H1 (cell line): ENCODE results near the gene LRRK1. TPM values are rescaled to one million over a fixed set of nuclear protein-coding genes. Genes with fewer than 3 reads are reported as not detected.

Source experiments
- CTCF ChIA-PET: fragments of 300-600 bp; sonication (Branson Sonifier 250); formaldehyde crosslinking; loops from one replicate; lab custom pipeline; 2021; ENCODE audit not compliant: partially characterized antibody; lab: Charles Lee
- POLR2A ChIA-PET: fragments of 300-600 bp; sonication (Branson Sonifier 250); formaldehyde crosslinking; loops from one replicate; lab custom pipeline; 2021; ENCODE audit warnings: inconsistent platforms; ENCODE audit not compliant: partially characterized antibody; lab: Charles Lee
- DNase-seq, 2 experiments: peaks; one replicate each; pipeline versions ENCODE4 v3.0.0 to v3.0.0-alpha.2; 2010 to 2022; ENCODE audit warnings: low spot score in 2 of 2, low read depth in 1 of 2, mixed read lengths in 1 of 2
- FAIRE-seq: peaks from 2 replicates; lab custom pipeline; 2011; peaks lifted over from hg19 to GRCh38; lab: Jason Lieb, UNC
- H2AFZ ChIP-seq: 2 replicates; pipeline ENCODE4 v1.8.1; 2012; ENCODE audit warnings: low read length, inconsistent platforms
- H2AK5ac ChIP-seq: 2 replicates; pipeline ENCODE4 v1.6.1; 2013; ENCODE audit warnings: low read depth, low read length
- H2BK120ac ChIP-seq: replicated peaks from 2 replicates; pipeline ENCODE3; 2013; ENCODE audit warnings: low read depth, low read length, inconsistent platforms
- H2BK12ac ChIP-seq: 2 replicates; pipeline ENCODE4 v1.6.1; 2013; ENCODE audit warnings: low read depth, low read length
- H2BK15ac ChIP-seq: 2 replicates; pipeline ENCODE4 v1.6.1; 2013; ENCODE audit warnings: low read length
- H2BK20ac ChIP-seq: 2 replicates; pipeline ENCODE4 v1.6.1; 2013; ENCODE audit warnings: low read length
- H2BK5ac ChIP-seq: 2 replicates; pipeline ENCODE4 v1.6.1; 2013; ENCODE audit warnings: low read depth, low read length
- H3K14ac ChIP-seq: 2 replicates; pipeline ENCODE4 v1.6.1; 2013; ENCODE audit warnings: inconsistent platforms; ENCODE audit not compliant: insufficient read length
- H3K18ac ChIP-seq: 2 replicates; pipeline ENCODE4 v1.6.1; 2013; ENCODE audit warnings: low read length; ENCODE audit errors: extremely low read depth
- H3K23ac ChIP-seq: 2 replicates; pipeline ENCODE4 v1.6.1; 2013; ENCODE audit warnings: inconsistent platforms; ENCODE audit not compliant: insufficient read length
- H3K23me2 ChIP-seq: 2 replicates; pipeline ENCODE4 v1.6.1; 2013; ENCODE audit warnings: low read depth, low read length
- H3K27ac ChIP-seq: 2 replicates; pipeline ENCODE4 v1.6.1; 2011; ENCODE audit warnings: low read depth, low read length, inconsistent platforms
- H3K27me3 ChIP-seq, 4 experiments: replicated peaks in 1 of 4; 1 replicate in 1 of 4; 2 replicates in 3 of 4; pipeline versions ENCODE4 v1.6.1 to v1.8.1; 2011 to 2013; ENCODE audit warnings: low read length in 3 of 4, mild to moderate bottlenecking in 3 of 4, inconsistent platforms in 2 of 4, mixed read lengths in 2 of 4, moderate library complexity in 1 of 4; ENCODE audit not compliant: control insufficient read depth in 3 of 4, insufficient read depth in 3 of 4; ENCODE audit errors: extremely low read depth in 1 of 4
- H3K36me3 ChIP-seq, 4 experiments: 2 replicates each; pipeline versions ENCODE4 v1.6.1 to v1.8.1; 2011 to 2013; ENCODE audit warnings: mild to moderate bottlenecking in 4 of 4, low read length in 3 of 4, moderate library complexity in 2 of 4, control low read depth in 1 of 4, inconsistent platforms in 1 of 4; ENCODE audit not compliant: insufficient read depth in 4 of 4, control insufficient read depth in 2 of 4
- H3K4ac ChIP-seq: replicated peaks from 2 replicates; pipeline ENCODE3; 2013; ENCODE audit warnings: low read length, low read depth, mixed read lengths, inconsistent platforms; ENCODE audit not compliant: insufficient read length
- H3K4me1 ChIP-seq, 4 experiments: replicated peaks in 1 of 4; 1 replicate in 1 of 4; 2 replicates in 3 of 4; pipeline versions ENCODE4 v1.6.1 to v1.8.1; 2011 to 2013; ENCODE audit warnings: low read length in 3 of 4, inconsistent platforms in 2 of 4, mixed read lengths in 1 of 4; ENCODE audit not compliant: insufficient read depth in 4 of 4, control insufficient read depth in 3 of 4
- H3K4me2 ChIP-seq, 2 experiments: 2 replicates each; pipeline versions ENCODE4 v1.6.1 to v1.8.1; 2011 to 2013; ENCODE audit warnings: low read depth in 2 of 2, low read length in 2 of 2, control low read depth in 1 of 2, inconsistent platforms in 1 of 2, mild to moderate bottlenecking in 1 of 2; ENCODE audit not compliant: insufficient read depth in 1 of 2
- H3K4me3 ChIP-seq, 4 experiments: fragments of 200-600, 300-600 bp in 1 of 4; sonication (generic), shearing (Covaris generic), sonication (Bioruptor Twin) in 1 of 4; 2 replicates each; pipeline versions ENCODE4 v1.5.1 to v1.8.1; 2011 to 2016; ENCODE audit warnings: low read length in 4 of 4, low read depth in 3 of 4, control low read depth in 2 of 4, inconsistent platforms in 2 of 4, mild to moderate bottlenecking in 2 of 4, mixed read lengths in 1 of 4, moderate library complexity in 1 of 4; ENCODE audit not compliant: insufficient read depth in 2 of 4; ENCODE audit errors: extremely low read depth in 1 of 4
- H3K56ac ChIP-seq: replicated peaks from 2 replicates; pipeline ENCODE3; 2013; ENCODE audit warnings: low read depth, mild to moderate bottlenecking, mixed read lengths, low read length, inconsistent platforms; ENCODE audit not compliant: insufficient read length
- H3K79me1 ChIP-seq: 2 replicates; pipeline ENCODE4 v1.6.1; 2013; ENCODE audit warnings: low read depth, low read length, control low read depth
- H3K79me2 ChIP-seq, 2 experiments: 2 replicates each; pipeline versions ENCODE4 v1.6.1 to v1.8.1; 2012 to 2013; ENCODE audit warnings: low read length in 2 of 2, mild to moderate bottlenecking in 2 of 2, inconsistent platforms in 1 of 2; ENCODE audit not compliant: insufficient read depth in 2 of 2, control insufficient read depth in 1 of 2
- H3K9ac ChIP-seq, 4 experiments: replicated peaks in 1 of 4; 1 replicate in 1 of 4; 2 replicates in 3 of 4; pipeline versions ENCODE4 v1.6.1 to v1.8.1; 2011 to 2013; ENCODE audit warnings: low read depth in 3 of 4, low read length in 3 of 4, control low read depth in 2 of 4, mild to moderate bottlenecking in 2 of 4, moderate library complexity in 2 of 4, inconsistent platforms in 1 of 4; ENCODE audit errors: extremely low read depth in 1 of 4
- H3K9me3 ChIP-seq, 2 experiments: 2 replicates each; pipeline versions ENCODE4 v1.6.1 to v1.8.1; 2012 to 2013; ENCODE audit warnings: mild to moderate bottlenecking in 2 of 2, moderate library complexity in 2 of 2, control low read depth in 1 of 2, inconsistent platforms in 1 of 2, low read depth in 1 of 2, low read length in 1 of 2, mixed read lengths in 1 of 2; ENCODE audit not compliant: insufficient read depth in 2 of 2
- H4K20me1 ChIP-seq, 2 experiments: replicated peaks in 1 of 2; 2 replicates each; pipeline versions ENCODE3 to v1.8.1; 2011 to 2013; ENCODE audit warnings: inconsistent platforms in 2 of 2, low read length in 2 of 2, mild to moderate bottlenecking in 1 of 2; ENCODE audit not compliant: insufficient read depth in 2 of 2, control insufficient read depth in 1 of 2
- H4K5ac ChIP-seq: 2 replicates; pipeline ENCODE4 v1.6.1; 2013; ENCODE audit warnings: low read length, low read depth, mixed read lengths, inconsistent platforms; ENCODE audit not compliant: insufficient read length
- H4K8ac ChIP-seq: 2 replicates; pipeline ENCODE4 v1.8.0; 2013; ENCODE audit warnings: mild to moderate bottlenecking, moderate library complexity, low read length, inconsistent platforms; ENCODE audit not compliant: insufficient read depth; ENCODE audit errors: extremely low read depth
- H4K91ac ChIP-seq: replicated peaks from 2 replicates; pipeline ENCODE3; 2013; ENCODE audit warnings: low read length, mixed read lengths, inconsistent platforms; ENCODE audit not compliant: insufficient read length
- PHF8 ChIP-seq: fragments of 200-600 bp; sonication (generic); conservative IDR thresholded peaks from 2 replicates; pipeline ENCODE4 v1.7.1; 2012; ENCODE audit warnings: low read depth, mild to moderate bottlenecking, inconsistent platforms, low read length, moderate library complexity
- WGBS, 2 experiments: shearing (Covaris generic) in 1 of 2; methylation state at CpG; one replicate each; pipeline versions ENCODE4 v1.1.6 to v1.1.7; 2013 to 2015; ENCODE audit warnings: low lambda C conversion rate in 2 of 2, mixed read lengths in 2 of 2, inconsistent platforms in 1 of 2, low coverage in 1 of 2, missing lambda C conversion rate in 1 of 2; ENCODE audit not compliant: insufficient replicate concordance in 2 of 2, insufficient coverage in 1 of 2, insufficient read length in 1 of 2; ENCODE audit errors: extremely low coverage in 1 of 2, missing lambda C conversion rate in 1 of 2; 5-methylcytosine and 5-hydroxymethylcytosine counted together
- polyA plus RNA-seq, 7 experiments: library from polyadenylated mRNA; depleted of rRNA in 3 of 7; stranded (reverse) in 5 of 7; unstranded in 2 of 7; fragments of >200 nt in 5 of 7; fragments of 200-250 nt in 2 of 7; gene quantifications; 1 replicate in 5 of 7; 2 replicates in 1 of 7; 4 replicates in 1 of 7; pipeline versions ENCODE4 v1.2.1 to v1.2.3, GENCODE V29; 2011 to 2013; ENCODE audit warnings: missing spikeins in 2 of 7, mixed read lengths in 2 of 7
- total RNA-seq: library from RNA; stranded (reverse); fragmentation: NEBNext Ultra II Directional; extraction: Animal tissue kit (Norgen Biotek cat#: 25700); gene quantifications from 2 replicates; pipeline ENCODE4 v1.2.1, GENCODE V29; 2021
- TF ChIP-seq, protein P1 (sequence below), 3 experiments: IDR thresholded peaks; 1 replicate in 2 of 3; 2 replicates in 1 of 3; pipeline versions ENCODE4 v1.5.1 to v1.6.1; 2011; ENCODE audit warnings: low read length in 3 of 3, mild to moderate bottlenecking in 3 of 3, inconsistent platforms in 2 of 3, low read depth in 1 of 3, moderate library complexity in 1 of 3; ENCODE audit not compliant: insufficient read depth in 1 of 3; ENCODE audit errors: control extremely low read depth in 1 of 3

LRRK1 gene
- total and polyA plus RNA-seq, 2 of the 8 experiments (the other 6 are each of a cell fraction or from before 2014, with no cell fraction given), result 1.2 to 3.6 TPM

DNA sequence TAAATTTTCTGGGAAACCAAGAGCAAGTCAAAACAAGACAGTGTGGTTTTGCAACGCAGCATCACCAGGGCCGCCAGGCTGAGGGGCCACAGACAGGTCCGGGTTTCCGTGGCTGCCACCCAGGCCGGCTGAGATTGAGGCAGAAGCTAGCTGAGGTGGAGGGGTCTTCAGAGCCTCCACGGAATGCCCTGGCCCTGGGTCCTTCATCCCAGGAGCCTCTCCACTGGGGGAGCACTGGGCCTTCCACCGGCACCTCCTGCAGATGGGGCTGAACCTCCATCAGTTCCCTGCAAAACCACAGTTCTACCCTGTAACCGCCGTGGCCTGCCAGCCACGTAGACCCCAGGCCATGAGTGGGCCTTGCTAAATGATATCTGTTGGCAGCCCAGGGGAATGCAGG, 180.0 kb downstream of the LRRK1 start:
- Histone ChIP-seq H3K36me3 (no peaks in the 10 kb centered on the region), H3K23ac (no peak overlapping the region), H2AK5ac (no peak overlapping the region), H2BK20ac (no peak overlapping the region), H3K79me2 (no peaks in the 10 kb centered on the region), H2BK12ac (no peak overlapping the region), H2BK15ac (no peak overlapping the region), H3K27ac (no peak overlapping the region), H3K14ac (no peak overlapping the region), H3K18ac (no peak overlapping the region), H4K91ac (no peak overlapping the region), H2BK120ac (no peak overlapping the region), H2AFZ (no peak overlapping the region), H3K4ac (no peak overlapping the region), H3K79me1 (no peaks in the 10 kb centered on the region), H3K4me3 (no peak overlapping the region), H3K27me3 (no peaks in the 10 kb centered on the region), H3K9me3 (no peaks in the 10 kb centered on the region), H3K9ac (no peak overlapping the region), H3K56ac (no peak overlapping the region), H3K4me2 (no peak overlapping the region), H4K8ac (no peak overlapping the region; the same call in 1 of the 2 replicates), H4K5ac (no peak overlapping the region), H2BK5ac (no peak overlapping the region), H3K23me2 (no peaks in the 10 kb centered on the region), H4K20me1 (no peaks in the 10 kb centered on the region), H3K4me1 (no peaks in the 10 kb centered on the region)
- POLR2A ChIA-PET, result no interaction called here
- FAIRE-seq (no peak), DNase-seq (no peak)
- CTCF ChIA-PET, result no interaction called here
- TF ChIP-seq, protein P1, sequence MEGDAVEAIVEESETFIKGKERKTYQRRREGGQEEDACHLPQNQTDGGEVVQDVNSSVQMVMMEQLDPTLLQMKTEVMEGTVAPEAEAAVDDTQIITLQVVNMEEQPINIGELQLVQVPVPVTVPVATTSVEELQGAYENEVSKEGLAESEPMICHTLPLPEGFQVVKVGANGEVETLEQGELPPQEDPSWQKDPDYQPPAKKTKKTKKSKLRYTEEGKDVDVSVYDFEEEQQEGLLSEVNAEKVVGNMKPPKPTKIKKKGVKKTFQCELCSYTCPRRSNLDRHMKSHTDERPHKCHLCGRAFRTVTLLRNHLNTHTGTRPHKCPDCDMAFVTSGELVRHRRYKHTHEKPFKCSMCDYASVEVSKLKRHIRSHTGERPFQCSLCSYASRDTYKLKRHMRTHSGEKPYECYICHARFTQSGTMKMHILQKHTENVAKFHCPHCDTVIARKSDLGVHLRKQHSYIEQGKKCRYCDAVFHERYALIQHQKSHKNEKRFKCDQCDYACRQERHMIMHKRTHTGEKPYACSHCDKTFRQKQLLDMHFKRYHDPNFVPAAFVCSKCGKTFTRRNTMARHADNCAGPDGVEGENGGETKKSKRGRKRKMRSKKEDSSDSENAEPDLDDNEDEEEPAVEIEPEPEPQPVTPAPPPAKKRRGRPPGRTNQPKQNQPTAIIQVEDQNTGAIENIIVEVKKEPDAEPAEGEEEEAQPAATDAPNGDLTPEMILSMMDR (IDR thresholded peaks at IDR 0.05; ENCODE audit: control extremely low read depth in 1 of 3, insufficient read depth in 1 of 3, low read depth in 1 of 3, low read length in 3 of 3), result peak in 1 of 3 experiments; percentile 6; a peak in 1 of 4 replicates
- no peak for TF ChIP-seq PHF8
- 92% methylated on average over 10 of the region's 10 CpGs; no CpG with 5 or more reads in 1 of the 2 experiments for WGBS, 2 experiments
